ENCODE results near the gene DOK3.

The DOK3 gene

GRCh38 chr5:177512736-177513380, 3.2 kb upstream of the DOK3 start:
- DNase-seq (ENCODE audit: low read depth, low spot score) = no peak

GRCh38 chr5:177511796-177512675, 2.4 kb upstream of the DOK3 start:
- no peak for DNase-seq (ENCODE audit: low read depth, low spot score)

GRCh38 chr5:177511181-177511580, 1.6 kb upstream of the DOK3 start:
- DNase-seq (ENCODE audit: low read depth, low spot score) = no peak

- DNase-seq (ENCODE audit: low read depth, low spot score) = no peak
These were observed 984 bp upstream of the DOK3 start for GRCh38 chr5:177510567-177511053.

GRCh38 chr5:177509991-177510566, 453 bp upstream of the DOK3 start:
- no peak for DNase-seq (ENCODE audit: low read depth, low spot score)

- DNase-seq (ENCODE audit: low read depth, low spot score) = no peak
These were observed 789 bp downstream of the DOK3 start for GRCh38 chr5:177508837-177509236.

- DNase-seq (ENCODE audit: low read depth, low spot score) = no peak
These were observed 1.4 kb downstream of the DOK3 start for GRCh38 chr5:177508221-177508611.

- DNase-seq (ENCODE audit: low read depth, low spot score) = no peak
These were observed 1.9 kb downstream of the DOK3 start for GRCh38 chr5:177507596-177508220.

GRCh38 chr5:177507165-177507564, 2.5 kb downstream of the DOK3 start:
- no peak for DNase-seq (ENCODE audit: low read depth, low spot score)

- DNase-seq (ENCODE audit: low read depth, low spot score) = no peak
These were observed 4.6 kb downstream of the DOK3 start for GRCh38 chr5:177505075-177505474.

GRCh38 chr5:177504086-177505056, 5.3 kb downstream of the DOK3 start:
- DNase-seq (ENCODE audit: low read depth, low spot score) = no peak

- no peak for DNase-seq (ENCODE audit: low read depth, low spot score)
These were observed 6.1 kb downstream of the DOK3 start for GRCh38 chr5:177503351-177504085.

- DNase-seq (ENCODE audit: low read depth, low spot score) = no peak
These were observed 6.7 kb downstream of the DOK3 start for GRCh38 chr5:177502886-177503285.

GRCh38 chr5:177501874-177502678, 7.5 kb downstream of the DOK3 start:
- DNase-seq (ENCODE audit: low read depth, low spot score) = no peak

GRCh38 chr5:177500685-177501522, 8.7 kb downstream of the DOK3 start:
- peak; percentile 71 for DNase-seq (ENCODE audit: low read depth, low spot score)

GRCh38 chr5:177499842-177500241, 9.8 kb downstream of the DOK3 start:
- DNase-seq (ENCODE audit: low read depth, low spot score) = no peak

- DNase-seq (ENCODE audit: low read depth, low spot score) = no peak
These were observed 11.4 kb downstream of the DOK3 start for GRCh38 chr5:177498013-177498787.

All from activated naive CD8-positive, alpha-beta T cell treated with anti-CD3 and anti-CD28 coated beads, Interleukin-2, amount 50 U/mL, for 16 hours (primary cell).